Hematopoietic multipotent progenitor cell treated with erythropoietin and hydrocortisone succinate and interleukin-3 and kit ligand, for 4 days (in vitro differentiated cells): ENCODE measurements around the gene PODXL2.

Experiments
- DNase-seq: peaks from one replicate; pipeline ENCODE4 v3.0.0-alpha.2; 2015

PODXL2 gene

GRCh38 chr3:127606086-127606805, 22.7 kb upstream of the PODXL2 start:
- no peak for DNase-seq

- DNase-seq, result no peak
Measured at GRCh38 chr3:127606981-127607595, 21.9 kb upstream of the PODXL2 start.

GRCh38 chr3:127607675-127608361, 21.2 kb upstream of the PODXL2 start:
- no peak for DNase-seq

GRCh38 chr3:127608362-127608718, 20.6 kb upstream of the PODXL2 start:
- DNase-seq, result no peak

- no peak for DNase-seq
Measured at GRCh38 chr3:127610105-127610504, 18.9 kb upstream of the PODXL2 start.

- no peak for DNase-seq
Measured at GRCh38 chr3:127611251-127611650, 17.7 kb upstream of the PODXL2 start.

- no peak for DNase-seq
Measured at GRCh38 chr3:127612966-127613365, 16.0 kb upstream of the PODXL2 start.

- no peak for DNase-seq
Measured at GRCh38 chr3:127613406-127613805, 15.6 kb upstream of the PODXL2 start.

- DNase-seq, result no peak
Measured at GRCh38 chr3:127614928-127615589, 13.9 kb upstream of the PODXL2 start.

- no peak for DNase-seq
Measured at GRCh38 chr3:127615631-127616305, 13.2 kb upstream of the PODXL2 start.

GRCh38 chr3:127616836-127617605, 12.0 kb upstream of the PODXL2 start:
- DNase-seq, result no peak

- no peak for DNase-seq
Measured at GRCh38 chr3:127618891-127619290, 10.1 kb upstream of the PODXL2 start.

- no peak for DNase-seq
Measured at GRCh38 chr3:127620637-127621375, 8.2 kb upstream of the PODXL2 start.

GRCh38 chr3:127622031-127622430, 7.0 kb upstream of the PODXL2 start:
- no peak for DNase-seq

- no peak for DNase-seq
Measured at GRCh38 chr3:127622772-127623576, 6.0 kb upstream of the PODXL2 start.

- DNase-seq, result no peak
Measured at GRCh38 chr3:127624063-127624462, 4.9 kb upstream of the PODXL2 start.

- no peak for DNase-seq
Measured at GRCh38 chr3:127625821-127626220, 3.2 kb upstream of the PODXL2 start.

- no peak for DNase-seq
Measured at GRCh38 chr3:127628426-127628787, 578 bp upstream of the PODXL2 start.

- DNase-seq, result peak; percentile 44
Measured at GRCh38 chr3:127629467-127630403, 750 bp downstream of the PODXL2 start.
